CD14-positive monocyte (primary cell): Measurements from ENCODE around the gene DNASE1. TPM values are rescaled to one million over a fixed set of nuclear protein-coding genes. Genes with fewer than 3 reads are reported as not detected.

ENCODE experiments used
- DNase-seq, 3 donors: peaks; one replicate each; pipeline ENCODE4 v3.0.0-alpha.2; 2011 to 2022
- H2AFZ ChIP-seq: 2 replicates; pipeline ENCODE4 v1.6.0; 2012; ENCODE audit warnings: mild to moderate bottlenecking, low read depth, low read length, inconsistent platforms; ENCODE audit not compliant: insufficient read depth, poor library complexity, severe bottlenecking
- H3K27ac ChIP-seq, 2 donors: 1 replicate in 1 of 2; 2 replicates in 1 of 2; pipeline ENCODE4 v1.5.1; 2012 to 2013; ENCODE audit warnings: low read length in 2 of 2, control low read depth in 1 of 2, inconsistent platforms in 1 of 2, low read depth in 1 of 2, mild to moderate bottlenecking in 1 of 2
- H3K27me3 ChIP-seq, 2 donors: one replicate each; pipeline versions ENCODE4 v1.6.0 to v1.6.1; 2011 to 2013; ENCODE audit warnings: low read length in 2 of 2; ENCODE audit not compliant: control insufficient read depth in 2 of 2, insufficient read depth in 2 of 2
- H3K36me3 ChIP-seq, 2 donors: replicated peaks in 1 of 2; 1 replicate in 1 of 2; 2 replicates in 1 of 2; pipeline versions ENCODE4 v1.5.1 to v1.6.1; 2012 to 2013; ENCODE audit warnings: low read length in 2 of 2, control low read depth in 1 of 2, inconsistent platforms in 1 of 2, mild to moderate bottlenecking in 1 of 2; ENCODE audit not compliant: insufficient read depth in 2 of 2, control insufficient read depth in 1 of 2
- H3K4me1 ChIP-seq, 2 donors: 1 replicate in 1 of 2; 2 replicates in 1 of 2; pipeline versions ENCODE4 v1.5.1 to v1.6.1; 2012 to 2013; ENCODE audit warnings: low read length in 2 of 2, control low read depth in 1 of 2, inconsistent platforms in 1 of 2, mild to moderate bottlenecking in 1 of 2, moderate library complexity in 1 of 2; ENCODE audit not compliant: insufficient read depth in 2 of 2, control insufficient read depth in 1 of 2
- H3K4me2 ChIP-seq: replicated peaks from 2 replicates; pipeline ENCODE3; 2012; ENCODE audit warnings: low read length, moderate library complexity, mild to moderate bottlenecking; ENCODE audit not compliant: poor library complexity, severe bottlenecking; ENCODE audit errors: extremely low read depth
- H3K4me3 ChIP-seq, 3 experiments: fragments of 200-600 bp in 1 of 3; sonication (generic) in 1 of 3; replicated peaks in 1 of 3; 1 replicate in 2 of 3; 2 replicates in 1 of 3; pipeline ENCODE4 v1.5.1; 2011 to 2013; ENCODE audit warnings: low read length in 3 of 3, mild to moderate bottlenecking in 3 of 3, control low read depth in 2 of 3, low read depth in 2 of 3, inconsistent platforms in 1 of 3, moderate library complexity in 1 of 3
- H3K79me2 ChIP-seq: 2 replicates; pipeline ENCODE4 v1.6.0; 2012; ENCODE audit warnings: mild to moderate bottlenecking, control low read depth, inconsistent platforms, low read length, moderate library complexity; ENCODE audit not compliant: insufficient read depth
- H3K9ac ChIP-seq: 2 replicates; pipeline ENCODE4 v1.6.0; 2017; ENCODE audit warnings: low read length, mild to moderate bottlenecking; ENCODE audit not compliant: insufficient read depth, poor library complexity, severe bottlenecking
- H3K9me3 ChIP-seq, 2 donors: replicated peaks in 1 of 2; 1 replicate in 1 of 2; 2 replicates in 1 of 2; pipeline versions ENCODE4 v1.5.1 to v1.6.1; 2012 to 2013; ENCODE audit warnings: low read length in 2 of 2, control low read depth in 1 of 2; ENCODE audit not compliant: control insufficient read depth in 1 of 2, insufficient read depth in 1 of 2
- H4K20me1 ChIP-seq: 2 replicates; pipeline ENCODE4 v1.6.0; 2012; ENCODE audit warnings: mild to moderate bottlenecking, low read length, control low read depth, moderate library complexity; ENCODE audit not compliant: insufficient read depth
- H3K27ac Mint-ChIP-seq, 7 donors: one replicate each; pipeline ENCODE4 v1.8.0; 2020; ENCODE audit warnings: mild to moderate bottlenecking in 7 of 7, mixed read lengths in 7 of 7, moderate library complexity in 6 of 7, inconsistent platforms in 2 of 7
- H3K27me3 Mint-ChIP-seq, 3 donors: one replicate each; pipeline ENCODE4 v1.8.0; 2021 to 2022; ENCODE audit warnings: low read depth in 3 of 3, mild to moderate bottlenecking in 3 of 3, mixed read lengths in 3 of 3, moderate library complexity in 3 of 3, inconsistent platforms in 1 of 3
- H3K36me3 Mint-ChIP-seq, 2 donors: one replicate each; pipeline ENCODE4 v1.8.0; 2020; ENCODE audit warnings: mixed read lengths in 2 of 2, inconsistent platforms in 1 of 2, mild to moderate bottlenecking in 1 of 2
- H3K4me1 Mint-ChIP-seq: one replicate; pipeline ENCODE4 v1.8.0; 2020; ENCODE audit warnings: mild to moderate bottlenecking, mixed read lengths
- H3K4me3 Mint-ChIP-seq, 2 donors: one replicate each; pipeline ENCODE4 v1.8.0; 2020; ENCODE audit warnings: mild to moderate bottlenecking in 2 of 2, mixed read lengths in 2 of 2, moderate library complexity in 1 of 2
- H3K9me3 Mint-ChIP-seq, 7 donors: one replicate each; pipeline ENCODE4 v1.8.0; 2020 to 2022; ENCODE audit warnings: mixed read lengths in 7 of 7, mild to moderate bottlenecking in 6 of 7, moderate library complexity in 6 of 7, inconsistent platforms in 2 of 7
- CTCF ChIP-seq: fragments of 200-600 bp; IDR thresholded peaks from one replicate; pipeline ENCODE4 v1.8.0; 2022; ENCODE audit warnings: antibody characterized with exemption, mild to moderate bottlenecking
- WGBS: methylation state at CpG from one replicate; pipeline ENCODE4 v1.1.5; 2013; ENCODE audit warnings: missing lambda C conversion rate; ENCODE audit not compliant: insufficient coverage; 5-methylcytosine and 5-hydroxymethylcytosine counted together
- intact Hi-C, 2 donors: fragments of 100-400 bp; cut with micrococcal nuclease; formaldehyde crosslinking; loops; one replicate each; pipeline versions ENCODE4 v1.15.0 to v1.15.1; 2023
- polyA plus RNA-seq, 3 donors: library from polyadenylated mRNA; depleted of rRNA in 1 of 3; unstranded in 2 of 3; stranded (reverse) in 1 of 3; fragments of 300-500 nt in 2 of 3; fragments of >200 nt in 1 of 3; fragmentation: Illumina TruSeq in 2 of 3; gene quantifications; 1 replicate in 2 of 3; 2 replicates in 1 of 3; pipeline ENCODE4 v1.2.3, GENCODE V29; 2012 to 2021

DNASE1 gene
- polyA plus RNA-seq, 3 donors: 1.5 to 21.1 TPM; not detected in 1

DNA sequence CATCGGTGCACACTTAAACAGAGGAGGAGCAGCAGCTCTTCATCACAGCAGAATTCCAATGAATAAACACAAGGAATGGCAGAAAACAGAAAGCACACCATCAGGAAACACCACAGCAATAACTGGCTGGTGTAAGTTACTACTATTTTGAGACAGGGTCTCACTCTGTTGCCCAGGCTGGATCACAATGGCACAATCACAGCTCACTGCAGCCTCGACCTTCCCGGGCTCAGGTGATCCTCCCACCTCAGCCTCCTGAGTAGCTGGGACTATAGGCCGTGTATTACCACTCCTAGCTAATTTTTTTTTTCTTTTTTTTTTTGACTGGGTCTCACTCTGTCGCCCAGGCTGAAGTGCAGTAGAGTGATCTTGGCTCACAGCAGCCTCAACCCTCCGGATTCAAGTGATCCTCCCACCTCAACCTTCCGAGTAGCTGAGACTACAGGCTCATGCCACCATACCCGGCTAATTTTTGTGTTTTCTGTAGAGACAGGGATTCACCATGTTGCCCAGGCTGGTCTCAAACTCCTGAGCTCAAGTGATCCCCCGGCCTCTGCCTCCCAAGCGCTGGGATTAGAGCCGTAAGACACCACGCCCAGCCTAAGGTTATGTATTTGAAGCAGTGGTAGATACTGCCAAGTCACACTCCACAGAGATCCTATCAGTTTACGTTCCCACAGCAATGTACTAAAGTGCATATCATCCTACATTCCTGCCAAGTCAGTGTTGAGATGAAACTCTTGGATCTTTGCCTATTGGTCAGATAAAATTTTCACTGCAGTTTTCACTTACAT lies 42.1 kb downstream of the DNASE1 start:
- Histone ChIP-seq H3K9me3 (no peaks in the 10 kb centered on the region), H3K79me2 (no peaks in the 10 kb centered on the region), H2AFZ (no peak overlapping the region), H3K9ac (no peak overlapping the region), H3K36me3 (no peaks in the 10 kb centered on the region), H3K27me3 (no peaks in the 10 kb centered on the region), H3K27ac (no peak overlapping the region), H3K4me2 (no peak overlapping the region), H3K4me1 (peaks cover 0 to 7% of the 10 kb centered on the region in 2 donors), H3K4me3 (no peak overlapping the region), H4K20me1 (no peaks in the 10 kb centered on the region)
- Mint-ChIP-seq H3K36me3 (peaks cover 18 to 23% of the 10 kb centered on the region in 2 donors), H3K9me3 (peaks cover 0 to 7% (median 0%) of the 10 kb centered on the region in 7 donors), H3K27ac (no peak overlapping the region), H3K4me1 (peaks cover 7% of the 10 kb centered on the region), H3K4me3 (no peak overlapping the region), H3K27me3 (peaks cover 0 to 14% (median 3%) of the 10 kb centered on the region in 3 donors)
- intact Hi-C loops: loop anchor here in 1 of 2 donors (10.0 kb wide), 1 partner anchor 178 kb away; no protein-coding TSS in a partner anchor
- DNase-seq: no peak
- WGBS: 92% methylated on average over 2 of the region's 13 CpGs
- TF ChIP-seq CTCF: no peak

DNA sequence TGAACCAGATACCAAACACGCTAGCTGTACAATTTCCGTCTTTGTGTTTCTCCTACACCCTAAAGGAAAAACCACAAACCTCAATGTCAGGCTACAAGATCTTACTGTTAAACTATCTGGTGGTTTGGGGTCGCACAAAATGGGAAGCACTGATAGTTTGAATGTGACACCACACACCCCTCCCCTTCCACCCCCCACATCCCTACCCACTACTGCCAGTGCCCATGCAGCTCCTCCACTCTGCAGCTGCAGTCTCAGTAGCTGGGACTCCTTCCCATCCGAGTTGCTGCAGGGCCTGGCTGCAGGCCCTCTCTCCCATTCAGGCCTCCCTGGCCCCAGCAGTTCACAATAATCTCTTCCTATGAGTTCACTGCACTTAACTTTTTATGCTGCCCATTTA lies 44.5 kb downstream of the DNASE1 start:
- Histone ChIP-seq H3K36me3 (peaks cover 0 to 7% of the 10 kb centered on the region in 2 donors), H3K4me3 (no peak overlapping the region), H3K9me3 (no peaks in the 10 kb centered on the region), H3K27ac (no peak overlapping the region), H3K4me1 (peaks cover 0 to 7% of the 10 kb centered on the region in 2 donors), H3K27me3 (no peaks in the 10 kb centered on the region), H3K9ac (no peak overlapping the region), H2AFZ (no peak overlapping the region), H3K4me2 (no peak overlapping the region), H4K20me1 (no peaks in the 10 kb centered on the region), H3K79me2 (no peaks in the 10 kb centered on the region)
- Mint-ChIP-seq H3K9me3 (peaks cover 0 to 7% (median 0%) of the 10 kb centered on the region in 7 donors), H3K4me3 (no peak overlapping the region), H3K27ac (no peak overlapping the region), H3K36me3 (peaks cover 21 to 33% of the 10 kb centered on the region in 2 donors), H3K4me1 (peaks cover 7% of the 10 kb centered on the region), H3K27me3 (peaks cover 2 to 19% (median 3%) of the 10 kb centered on the region in 3 donors)
- DNase-seq: no peak
- intact Hi-C loops: loop anchor here in 1 of 2 donors (10.0 kb wide), 1 partner anchor 176 kb away; no protein-coding TSS in a partner anchor
- no peak for TF ChIP-seq CTCF
- 0% methylated on average over 2 of the region's 4 CpGs for WGBS
